HepG2 (cell line): ENCODE measurements around the gene TMEM98. TPM values are rescaled to one million over a fixed set of nuclear protein-coding genes. Genes with fewer than 3 reads are reported as not detected.

Experiments
- ATF1 ChIP-seq: IDR thresholded peaks from 2 replicates; pipeline ENCODE4 v1.6.1; 2016; ENCODE audit warnings: mild to moderate bottlenecking, control low read depth
- CBFB ChIP-seq: sonication (generic); formaldehyde crosslinking; IDR thresholded peaks from 2 replicates; pipeline ENCODE4 v1.4.0; 2020; ENCODE audit warnings: missing genetic modification reagents
- DNMT1 ChIP-seq: sonication (generic); formaldehyde crosslinking; IDR thresholded peaks from 2 replicates; pipeline ENCODE4 v1.5.1; 2020; ENCODE audit warnings: mild to moderate bottlenecking, missing genetic modification reagents
- FOSL2 ChIP-seq: sonication (generic); formaldehyde crosslinking; IDR thresholded peaks from 2 replicates; pipeline ENCODE4 v1.4.0; 2020; ENCODE audit warnings: missing genetic modification reagents
- HHEX ChIP-seq: IDR thresholded peaks from 2 replicates; pipeline ENCODE4 v1.6.1; 2016; ENCODE audit warnings: control low read depth
- MXI1 ChIP-seq: IDR thresholded peaks from 3 replicates; pipeline ENCODE4 v1.6.1; 2012; ENCODE audit warnings: low read depth, low read length, inconsistent platforms, borderline replicate concordance
- MZF1 ChIP-seq: sonication (generic); formaldehyde crosslinking; IDR thresholded peaks from 2 replicates; pipeline ENCODE4 v1.8.1; 2023; ENCODE audit warnings: mild to moderate bottlenecking, missing genetic modification reagents, borderline replicate concordance
- NCOA2 ChIP-seq: sonication (generic); formaldehyde crosslinking; IDR thresholded peaks from 2 replicates; pipeline ENCODE4 v1.8.0; 2022; ENCODE audit warnings: inconsistent platforms
- RXRA ChIP-seq: sonication (generic); formaldehyde crosslinking; IDR thresholded peaks from 2 replicates; pipeline ENCODE4 v1.5.1; 2020; ENCODE audit warnings: missing genetic modification reagents
- SMARCE1 ChIP-seq: fragments of 450-650 bp; IDR thresholded peaks from 2 replicates; pipeline ENCODE4 v1.6.1; 2017; ENCODE audit warnings: borderline replicate concordance
- SMC3 ChIP-seq: IDR thresholded peaks from 2 replicates; pipeline ENCODE4 v1.6.1; 2011; ENCODE audit warnings: low read length, improper control_type of control experiment
- SP4 ChIP-seq: sonication (generic); formaldehyde crosslinking; IDR thresholded peaks from 2 replicates; pipeline ENCODE4 v1.8.1; 2023; ENCODE audit warnings: mild to moderate bottlenecking, missing genetic modification reagents
- SP5 ChIP-seq: IDR thresholded peaks from 2 replicates; pipeline ENCODE4 v1.6.1; 2016; ENCODE audit warnings: low read depth, borderline replicate concordance
- STAG1 ChIP-seq: sonication (generic); formaldehyde crosslinking; IDR thresholded peaks from 2 replicates; pipeline ENCODE4 v1.4.0; 2020; ENCODE audit warnings: missing genetic modification reagents
- TBX2 ChIP-seq: sonication (generic); formaldehyde crosslinking; IDR thresholded peaks from 2 replicates; pipeline ENCODE4 v1.5.0; 2020; ENCODE audit warnings: missing genetic modification reagents, mild to moderate bottlenecking, borderline replicate concordance
- U2AF1 ChIP-seq: fragments of 200-400 bp; formaldehyde crosslinking; optimal IDR thresholded peaks from 2 replicates; pipeline ENCODE3; 2017; ENCODE audit warnings: mild to moderate bottlenecking, low read depth, low read length
- U2AF2 ChIP-seq: fragments of 200-400 bp; formaldehyde crosslinking; IDR thresholded peaks from 2 replicates; pipeline ENCODE4 v1.6.1; 2017; ENCODE audit warnings: low read depth, mild to moderate bottlenecking, low read length
- ZFP41 ChIP-seq: sonication (generic); formaldehyde crosslinking; IDR thresholded peaks from 2 replicates; pipeline ENCODE4 v1.4.0; 2020; ENCODE audit warnings: mild to moderate bottlenecking, missing genetic modification reagents, borderline replicate concordance
- ZKSCAN8 ChIP-seq: IDR thresholded peaks from 2 replicates; pipeline ENCODE4 v1.6.1; 2016; ENCODE audit warnings: borderline replicate concordance, missing genetic modification reagents, missing compliant biosample characterization
- ZNF570 ChIP-seq: sonication (generic); formaldehyde crosslinking; IDR thresholded peaks from 2 replicates; pipeline ENCODE4 v1.4.0; 2020; ENCODE audit warnings: mild to moderate bottlenecking, missing genetic modification reagents, borderline replicate concordance
- ZNF577 ChIP-seq: sonication (generic); formaldehyde crosslinking; IDR thresholded peaks from 2 replicates; pipeline ENCODE4 v1.4.0; 2020; ENCODE audit warnings: mild to moderate bottlenecking, low read depth, missing genetic modification reagents, borderline replicate concordance
- ZNF772 ChIP-seq: sonication (generic); formaldehyde crosslinking; IDR thresholded peaks from 2 replicates; pipeline ENCODE4 v1.5.0; 2020; ENCODE audit warnings: mild to moderate bottlenecking, missing genetic modification reagents
- polyA plus RNA-seq, 8 experiments: library from polyadenylated mRNA; depleted of rRNA in 3 of 8; stranded (reverse) in 7 of 8; unstranded in 1 of 8; fragments of >200 nt; fragmentation: Illumina TruSeq in 4 of 8; extraction: Trizol in 4 of 8; gene quantifications; 2 replicates each; pipeline versions ENCODE4 v1.2.1 to v1.2.3, GENCODE V29; 2011 to 2016; ENCODE audit warnings: low read depth in 4 of 8, missing spikeins in 1 of 8, mixed read lengths in 1 of 8; ENCODE audit not compliant: insufficient read depth in 1 of 8
- total RNA-seq, 5 experiments: library from RNA; depleted of rRNA; stranded (reverse); fragments of >200 nt; fragmentation: Illumina TruSeq; extraction: Trizol; gene quantifications; 2 replicates each; pipeline ENCODE4 v1.2.3, GENCODE V29; 2016; ENCODE audit warnings: low read depth in 1 of 5
- TF ChIP-seq, protein P1 (sequence below): conservative IDR thresholded peaks from 2 replicates; pipeline ENCODE4 v1.6.1; 2018; ENCODE audit warnings: missing genetic modification reagents
- TF ChIP-seq, protein P2 (sequence below): IDR thresholded peaks from 2 replicates; pipeline ENCODE4 v1.6.1; 2018; ENCODE audit warnings: missing genetic modification reagents, mild to moderate bottlenecking, missing compliant biosample characterization
- TF ChIP-seq, protein P3 (sequence below): IDR thresholded peaks from 2 replicates; pipeline ENCODE4 v1.6.1; 2016; ENCODE audit warnings: low read depth, borderline replicate concordance
- TF ChIP-seq, protein P4 (sequence below): IDR thresholded peaks from 2 replicates; pipeline ENCODE4 v1.6.1; 2016
- TF ChIP-seq, protein P5 (sequence below): sonication (generic); formaldehyde crosslinking; IDR thresholded peaks from 2 replicates; pipeline ENCODE4 v1.4.0; 2020; ENCODE audit warnings: missing genetic modification reagents

TMEM98 gene
- total and polyA plus RNA-seq, 2 of the 13 experiments (the other 11 are each of a cell fraction or from before 2014, with no cell fraction given), result 103 to 175 TPM

DNA sequence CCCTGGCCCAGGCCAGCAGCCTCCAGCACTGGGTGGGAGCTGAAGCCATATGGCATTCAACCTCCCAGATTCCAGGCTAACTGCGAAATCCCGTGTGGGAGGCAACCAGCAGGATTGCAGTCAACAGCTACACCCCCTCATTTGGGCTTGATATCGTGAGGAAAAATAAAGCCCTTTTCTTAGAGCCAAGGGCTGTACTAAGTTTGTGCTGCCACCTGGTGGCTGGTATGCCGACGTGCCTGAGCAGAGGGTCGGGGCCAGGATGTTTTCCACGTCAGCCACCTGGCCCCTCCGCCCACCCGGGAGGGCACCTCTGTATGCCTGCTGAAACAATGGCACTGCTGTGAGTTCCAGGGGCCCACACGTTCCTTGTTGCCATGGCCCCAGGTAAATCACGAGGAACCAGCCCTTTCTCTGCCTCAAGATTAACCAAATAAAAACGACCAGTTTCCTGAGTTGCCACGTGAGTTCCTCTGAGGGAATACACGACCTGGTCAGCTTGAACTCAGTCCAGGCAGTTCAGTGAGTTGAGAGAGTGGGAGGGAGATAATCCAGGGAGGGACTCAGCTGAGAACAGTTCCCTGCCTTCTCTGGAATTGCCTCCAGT lies 9.0 kb downstream of the TMEM98 start (continued):
- TF ChIP-seq SP5 (peak; percentile 42; the same call in 1 of the 2 replicates), FOSL2 (CRISPR knock-in tag) (peak; percentile 24; the same call in 1 of the 2 replicates), ZFP41 (CRISPR knock-in tag) (no peak), ZNF772 (CRISPR knock-in tag) (peak; percentile 77), NCOA2 (CRISPR knock-in tag) (no peak), SMARCE1 (no peak), ZNF577 (CRISPR knock-in tag) (no peak), U2AF1 (peak; percentile 63), CBFB (CRISPR knock-in tag) (no peak), ZKSCAN8 (CRISPR knock-in tag) (peak; percentile 49; the same call in 1 of the 2 replicates), HHEX (CRISPR knock-in tag) (no peak), STAG1 (peak; percentile 76), U2AF2 (0 out of 2 replicates have a peak, but pooled peaks have one; percentile 28), MXI1 (no peak), RXRA (CRISPR knock-in tag) (0 out of 2 replicates have a peak, but pooled peaks have one; percentile 26), MZF1 (CRISPR knock-in tag) (no peak), SMC3 (peak; percentile 68), DNMT1 (CRISPR knock-in tag) (no peak), ATF1 (no peak), SP4 (CRISPR knock-in tag) (no peak), TBX2 (CRISPR knock-in tag) (peak; percentile 62; the same call in 1 of the 2 replicates), ZNF570 (no peak)
- TF ChIP-seq, protein P1, sequence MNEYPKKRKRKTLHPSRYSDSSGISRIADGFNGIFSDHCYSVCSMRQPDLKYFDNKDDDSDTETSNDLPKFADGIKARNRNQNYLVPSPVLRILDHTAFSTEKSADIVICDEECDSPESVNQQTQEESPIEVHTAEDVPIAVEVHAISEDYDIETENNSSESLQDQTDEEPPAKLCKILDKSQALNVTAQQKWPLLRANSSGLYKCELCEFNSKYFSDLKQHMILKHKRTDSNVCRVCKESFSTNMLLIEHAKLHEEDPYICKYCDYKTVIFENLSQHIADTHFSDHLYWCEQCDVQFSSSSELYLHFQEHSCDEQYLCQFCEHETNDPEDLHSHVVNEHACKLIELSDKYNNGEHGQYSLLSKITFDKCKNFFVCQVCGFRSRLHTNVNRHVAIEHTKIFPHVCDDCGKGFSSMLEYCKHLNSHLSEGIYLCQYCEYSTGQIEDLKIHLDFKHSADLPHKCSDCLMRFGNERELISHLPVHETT (CRISPR knock-in tag), result no peak
- TF ChIP-seq, protein P2, sequence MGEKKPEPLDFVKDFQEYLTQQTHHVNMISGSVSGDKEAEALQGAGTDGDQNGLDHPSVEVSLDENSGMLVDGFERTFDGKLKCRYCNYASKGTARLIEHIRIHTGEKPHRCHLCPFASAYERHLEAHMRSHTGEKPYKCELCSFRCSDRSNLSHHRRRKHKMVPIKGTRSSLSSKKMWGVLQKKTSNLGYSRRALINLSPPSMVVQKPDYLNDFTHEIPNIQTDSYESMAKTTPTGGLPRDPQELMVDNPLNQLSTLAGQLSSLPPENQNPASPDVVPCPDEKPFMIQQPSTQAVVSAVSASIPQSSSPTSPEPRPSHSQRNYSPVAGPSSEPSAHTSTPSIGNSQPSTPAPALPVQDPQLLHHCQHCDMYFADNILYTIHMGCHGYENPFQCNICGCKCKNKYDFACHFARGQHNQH (CRISPR knock-in tag), result 0 out of 2 replicates have a peak, but pooled peaks have one; percentile 23
- TF ChIP-seq, protein P3, sequence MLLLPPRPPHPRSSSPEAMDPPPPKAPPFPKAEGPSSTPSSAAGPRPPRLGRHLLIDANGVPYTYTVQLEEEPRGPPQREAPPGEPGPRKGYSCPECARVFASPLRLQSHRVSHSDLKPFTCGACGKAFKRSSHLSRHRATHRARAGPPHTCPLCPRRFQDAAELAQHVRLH (CRISPR knock-in tag), result peak; percentile 53; the same call in 1 of the 2 replicates
- TF ChIP-seq, protein P4, sequence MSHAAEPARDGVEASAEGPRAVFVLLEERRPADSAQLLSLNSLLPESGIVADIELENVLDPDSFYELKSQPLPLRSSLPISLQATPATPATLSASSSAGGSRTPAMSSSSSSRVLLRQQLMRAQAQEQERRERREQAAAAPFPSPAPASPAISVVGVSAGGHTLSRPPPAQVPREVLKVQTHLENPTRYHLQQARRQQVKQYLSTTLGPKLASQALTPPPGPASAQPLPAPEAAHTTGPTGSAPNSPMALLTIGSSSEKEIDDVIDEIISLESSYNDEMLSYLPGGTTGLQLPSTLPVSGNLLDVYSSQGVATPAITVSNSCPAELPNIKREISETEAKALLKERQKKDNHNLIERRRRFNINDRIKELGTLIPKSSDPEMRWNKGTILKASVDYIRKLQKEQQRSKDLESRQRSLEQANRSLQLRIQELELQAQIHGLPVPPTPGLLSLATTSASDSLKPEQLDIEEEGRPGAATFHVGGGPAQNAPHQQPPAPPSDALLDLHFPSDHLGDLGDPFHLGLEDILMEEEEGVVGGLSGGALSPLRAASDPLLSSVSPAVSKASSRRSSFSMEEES (CRISPR knock-in tag), result no peak
- TF ChIP-seq, protein P5, sequence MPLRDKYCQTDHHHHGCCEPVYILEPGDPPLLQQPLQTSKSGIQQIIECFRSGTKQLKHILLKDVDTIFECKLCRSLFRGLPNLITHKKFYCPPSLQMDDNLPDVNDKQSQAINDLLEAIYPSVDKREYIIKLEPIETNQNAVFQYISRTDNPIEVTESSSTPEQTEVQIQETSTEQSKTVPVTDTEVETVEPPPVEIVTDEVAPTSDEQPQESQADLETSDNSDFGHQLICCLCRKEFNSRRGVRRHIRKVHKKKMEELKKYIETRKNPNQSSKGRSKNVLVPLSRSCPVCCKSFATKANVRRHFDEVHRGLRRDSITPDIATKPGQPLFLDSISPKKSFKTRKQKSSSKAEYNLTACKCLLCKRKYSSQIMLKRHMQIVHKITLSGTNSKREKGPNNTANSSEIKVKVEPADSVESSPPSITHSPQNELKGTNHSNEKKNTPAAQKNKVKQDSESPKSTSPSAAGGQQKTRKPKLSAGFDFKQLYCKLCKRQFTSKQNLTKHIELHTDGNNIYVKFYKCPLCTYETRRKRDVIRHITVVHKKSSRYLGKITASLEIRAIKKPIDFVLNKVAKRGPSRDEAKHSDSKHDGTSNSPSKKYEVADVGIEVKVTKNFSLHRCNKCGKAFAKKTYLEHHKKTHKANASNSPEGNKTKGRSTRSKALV (CRISPR knock-in tag), result no peak
